GM12878 (cell line): ENCODE measurements around the gene CAMK2B.

Source experiments
- ZNF384 ChIP-seq: IDR thresholded peaks from 2 replicates; pipeline ENCODE4 v1.6.1; 2012; ENCODE audit warnings: low read depth, mild to moderate bottlenecking, low read length, improper control_type of control experiment, borderline replicate concordance
- TF ChIP-seq, protein P1 (sequence below): fragments of 150-350 bp; IDR thresholded peaks from 2 replicates; pipeline ENCODE4 v1.6.1; 2016; ENCODE audit warnings: low read depth, low read length
- TF ChIP-seq, protein P2 (sequence below): IDR thresholded peaks from 2 replicates; pipeline ENCODE4 v1.6.1; 2012; ENCODE audit warnings: low read length, inconsistent platforms
- TF ChIP-seq, protein P3 (sequence below): IDR thresholded peaks from 2 replicates; pipeline ENCODE4 v1.6.1; 2012; ENCODE audit warnings: low read depth, low read length, improper control_type of control experiment
- TF ChIP-seq, protein P4 (sequence below): fragments of 450-650 bp; IDR thresholded peaks from 2 replicates; pipeline ENCODE4 v1.6.1; 2017; ENCODE audit warnings: mild to moderate bottlenecking

DNA sequence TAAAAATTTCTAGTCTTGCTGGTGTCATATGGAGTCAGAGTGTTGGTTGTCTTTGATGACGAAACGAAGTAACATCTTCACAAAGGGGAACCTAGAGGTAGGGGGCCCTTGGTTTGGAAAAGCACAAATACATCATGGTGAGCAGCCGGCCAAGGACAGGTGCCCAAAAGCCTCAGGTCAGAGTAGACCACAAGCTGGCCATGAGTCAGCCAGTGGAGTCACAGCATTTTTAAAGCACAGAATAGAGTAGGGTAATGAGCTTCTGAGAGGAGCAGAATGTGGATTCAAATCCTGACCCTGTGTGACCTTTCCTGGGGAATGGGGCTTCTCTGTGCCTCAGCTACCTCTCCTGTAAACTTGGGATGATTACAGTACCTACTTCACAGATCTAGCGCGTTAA, 5.3 kb downstream of the CAMK2B start:
- no peak for TF ChIP-seq ZNF384
- TF ChIP-seq, protein P1, sequence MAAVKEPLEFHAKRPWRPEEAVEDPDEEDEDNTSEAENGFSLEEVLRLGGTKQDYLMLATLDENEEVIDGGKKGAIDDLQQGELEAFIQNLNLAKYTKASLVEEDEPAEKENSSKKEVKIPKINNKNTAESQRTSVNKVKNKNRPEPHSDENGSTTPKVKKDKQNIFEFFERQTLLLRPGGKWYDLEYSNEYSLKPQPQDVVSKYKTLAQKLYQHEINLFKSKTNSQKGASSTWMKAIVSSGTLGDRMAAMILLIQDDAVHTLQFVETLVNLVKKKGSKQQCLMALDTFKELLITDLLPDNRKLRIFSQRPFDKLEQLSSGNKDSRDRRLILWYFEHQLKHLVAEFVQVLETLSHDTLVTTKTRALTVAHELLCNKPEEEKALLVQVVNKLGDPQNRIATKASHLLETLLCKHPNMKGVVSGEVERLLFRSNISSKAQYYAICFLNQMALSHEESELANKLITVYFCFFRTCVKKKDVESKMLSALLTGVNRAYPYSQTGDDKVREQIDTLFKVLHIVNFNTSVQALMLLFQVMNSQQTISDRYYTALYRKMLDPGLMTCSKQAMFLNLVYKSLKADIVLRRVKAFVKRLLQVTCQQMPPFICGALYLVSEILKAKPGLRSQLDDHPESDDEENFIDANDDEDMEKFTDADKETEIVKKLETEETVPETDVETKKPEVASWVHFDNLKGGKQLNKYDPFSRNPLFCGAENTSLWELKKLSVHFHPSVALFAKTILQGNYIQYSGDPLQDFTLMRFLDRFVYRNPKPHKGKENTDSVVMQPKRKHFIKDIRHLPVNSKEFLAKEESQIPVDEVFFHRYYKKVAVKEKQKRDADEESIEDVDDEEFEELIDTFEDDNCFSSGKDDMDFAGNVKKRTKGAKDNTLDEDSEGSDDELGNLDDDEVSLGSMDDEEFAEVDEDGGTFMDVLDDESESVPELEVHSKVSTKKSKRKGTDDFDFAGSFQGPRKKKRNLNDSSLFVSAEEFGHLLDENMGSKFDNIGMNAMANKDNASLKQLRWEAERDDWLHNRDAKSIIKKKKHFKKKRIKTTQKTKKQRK, result no peak
- TF ChIP-seq, protein P2, sequence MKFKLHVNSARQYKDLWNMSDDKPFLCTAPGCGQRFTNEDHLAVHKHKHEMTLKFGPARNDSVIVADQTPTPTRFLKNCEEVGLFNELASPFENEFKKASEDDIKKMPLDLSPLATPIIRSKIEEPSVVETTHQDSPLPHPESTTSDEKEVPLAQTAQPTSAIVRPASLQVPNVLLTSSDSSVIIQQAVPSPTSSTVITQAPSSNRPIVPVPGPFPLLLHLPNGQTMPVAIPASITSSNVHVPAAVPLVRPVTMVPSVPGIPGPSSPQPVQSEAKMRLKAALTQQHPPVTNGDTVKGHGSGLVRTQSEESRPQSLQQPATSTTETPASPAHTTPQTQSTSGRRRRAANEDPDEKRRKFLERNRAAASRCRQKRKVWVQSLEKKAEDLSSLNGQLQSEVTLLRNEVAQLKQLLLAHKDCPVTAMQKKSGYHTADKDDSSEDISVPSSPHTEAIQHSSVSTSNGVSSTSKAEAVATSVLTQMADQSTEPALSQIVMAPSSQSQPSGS, result no peak
- TF ChIP-seq, protein P3, sequence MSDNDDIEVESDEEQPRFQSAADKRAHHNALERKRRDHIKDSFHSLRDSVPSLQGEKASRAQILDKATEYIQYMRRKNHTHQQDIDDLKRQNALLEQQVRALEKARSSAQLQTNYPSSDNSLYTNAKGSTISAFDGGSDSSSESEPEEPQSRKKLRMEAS, result no peak
- TF ChIP-seq, protein P4, sequence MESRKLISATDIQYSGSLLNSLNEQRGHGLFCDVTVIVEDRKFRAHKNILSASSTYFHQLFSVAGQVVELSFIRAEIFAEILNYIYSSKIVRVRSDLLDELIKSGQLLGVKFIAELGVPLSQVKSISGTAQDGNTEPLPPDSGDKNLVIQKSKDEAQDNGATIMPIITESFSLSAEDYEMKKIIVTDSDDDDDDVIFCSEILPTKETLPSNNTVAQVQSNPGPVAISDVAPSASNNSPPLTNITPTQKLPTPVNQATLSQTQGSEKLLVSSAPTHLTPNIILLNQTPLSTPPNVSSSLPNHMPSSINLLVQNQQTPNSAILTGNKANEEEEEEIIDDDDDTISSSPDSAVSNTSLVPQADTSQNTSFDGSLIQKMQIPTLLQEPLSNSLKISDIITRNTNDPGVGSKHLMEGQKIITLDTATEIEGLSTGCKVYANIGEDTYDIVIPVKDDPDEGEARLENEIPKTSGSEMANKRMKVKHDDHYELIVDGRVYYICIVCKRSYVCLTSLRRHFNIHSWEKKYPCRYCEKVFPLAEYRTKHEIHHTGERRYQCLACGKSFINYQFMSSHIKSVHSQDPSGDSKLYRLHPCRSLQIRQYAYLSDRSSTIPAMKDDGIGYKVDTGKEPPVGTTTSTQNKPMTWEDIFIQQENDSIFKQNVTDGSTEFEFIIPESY, result no peak
